SK-N-SH treated with all-trans-retinoic acid at 6 μM for 48 hours (cell line): ENCODE data around the gene TTYH3.
A peak's percentile ranks its signal among the peaks of the same experiment; 100 is the strongest.

ENCODE experiments used
- ATAC-seq: fragments of 200-7000 bp; cut with Tn5 transposase; 3 replicates; pipeline ENCODE4 v1.9.1; 2020; ENCODE audit warnings: mild to moderate bottlenecking, moderate library complexity
- ARNTL ChIP-seq: fragments of 450-650 bp; formaldehyde crosslinking; IDR thresholded peaks from 2 replicates; pipeline ENCODE4 v1.5.0; 2020; ENCODE audit warnings: low read depth, mild to moderate bottlenecking, moderate library complexity, borderline replicate concordance
- BACH2 ChIP-seq: fragments of 250-450 bp; sonication (Bioruptor Pico); IDR thresholded peaks from 2 replicates; pipeline ENCODE4 v1.9.0; 2021; ENCODE audit warnings: mild to moderate bottlenecking, borderline replicate concordance
- CSDC2 ChIP-seq: fragments of 250-450 bp; sonication (Bioruptor Pico); IDR thresholded peaks from 2 replicates; pipeline ENCODE4 v1.5.0; 2020; ENCODE audit warnings: mild to moderate bottlenecking, moderate library complexity
- ESRRG ChIP-seq: fragments of 250-450 bp; sonication (Bioruptor Pico); IDR thresholded peaks from 2 replicates; pipeline ENCODE4 v1.6.1; 2021; ENCODE audit warnings: mild to moderate bottlenecking
- GLIS3 ChIP-seq: fragments of 250-450 bp; sonication (Bioruptor Pico); IDR thresholded peaks from 2 replicates; pipeline ENCODE4 v1.5.0; 2020; ENCODE audit warnings: mild to moderate bottlenecking, moderate library complexity
- ISL1 ChIP-seq: fragments of 250-450 bp; sonication (Bioruptor Pico); IDR thresholded peaks from 2 replicates; pipeline ENCODE4 v2.1.2; 2022; ENCODE audit warnings: mild to moderate bottlenecking, moderate library complexity
- OSR1 ChIP-seq: fragments of 250-450 bp; sonication (Bioruptor Pico); IDR thresholded peaks from 2 replicates; pipeline ENCODE4 v1.8.0; 2022; ENCODE audit warnings: moderate library complexity, mild to moderate bottlenecking, inconsistent platforms
- PPARA ChIP-seq: fragments of 250-450 bp; sonication (Bioruptor Pico); IDR thresholded peaks from 2 replicates; pipeline ENCODE4 v1.5.0; 2020; ENCODE audit warnings: mild to moderate bottlenecking, borderline replicate concordance
- RARB ChIP-seq: fragments of 250-450 bp; sonication (Bioruptor Pico); IDR thresholded peaks from 2 replicates; pipeline ENCODE4 v1.8.0; 2021; ENCODE audit warnings: mild to moderate bottlenecking, moderate library complexity
- SNAI2 ChIP-seq: fragments of 250-450 bp; sonication (Bioruptor Pico); IDR thresholded peaks from 2 replicates; pipeline ENCODE4 v1.5.0; 2020; ENCODE audit warnings: mild to moderate bottlenecking, moderate library complexity
- TCF4 ChIP-seq: fragments of 250-450 bp; sonication (Bioruptor Pico); IDR thresholded peaks from 2 replicates; pipeline ENCODE4 v1.8.0; 2021; ENCODE audit warnings: mild to moderate bottlenecking, moderate library complexity, borderline replicate concordance
- TOX ChIP-seq: fragments of 250-450 bp; sonication (Bioruptor Pico); IDR thresholded peaks from 2 replicates; pipeline ENCODE4 v1.8.0; 2021; ENCODE audit warnings: mild to moderate bottlenecking, moderate library complexity, borderline replicate concordance
- TSHZ2 ChIP-seq: fragments of 250-450 bp; sonication (Bioruptor Pico); IDR thresholded peaks from 2 replicates; pipeline ENCODE4 v1.5.0; 2020; ENCODE audit warnings: mild to moderate bottlenecking, moderate library complexity
- ZC3H10 ChIP-seq: fragments of 250-450 bp; sonication (Bioruptor Pico); IDR thresholded peaks from 2 replicates; pipeline ENCODE4 v1.5.1; 2021; ENCODE audit warnings: mild to moderate bottlenecking, moderate library complexity
- ZFP3 ChIP-seq: fragments of 250-450 bp; sonication (Bioruptor Pico); IDR thresholded peaks from 2 replicates; pipeline ENCODE4 v1.5.0; 2020; ENCODE audit warnings: mild to moderate bottlenecking, moderate library complexity
- ZFP30 ChIP-seq: fragments of 450-650 bp; formaldehyde crosslinking; IDR thresholded peaks from 2 replicates; pipeline ENCODE4 v1.5.0; 2022; ENCODE audit warnings: mild to moderate bottlenecking, moderate library complexity
- ZNF565 ChIP-seq: fragments of 450-650 bp; formaldehyde crosslinking; conservative IDR thresholded peaks from 2 replicates; pipeline ENCODE4 v1.5.0; 2020; ENCODE audit warnings: low read depth, mild to moderate bottlenecking, moderate library complexity
- ZNF70 ChIP-seq: fragments of 450-650 bp; formaldehyde crosslinking; IDR thresholded peaks from 2 replicates; pipeline ENCODE4 v1.5.0; 2020; ENCODE audit warnings: mild to moderate bottlenecking, moderate library complexity
- ZNF8 ChIP-seq: fragments of 450-650 bp; formaldehyde crosslinking; IDR thresholded peaks from 2 replicates; pipeline ENCODE4 v1.5.0; 2020; ENCODE audit warnings: mild to moderate bottlenecking, moderate library complexity
- TF ChIP-seq, protein P1 (sequence below): fragments of 250-450 bp; sonication (Bioruptor Pico); IDR thresholded peaks from 2 replicates; pipeline ENCODE4 v1.8.0; 2021; ENCODE audit warnings: low read depth, mild to moderate bottlenecking, moderate library complexity, borderline replicate concordance
- TF ChIP-seq, protein P2 (sequence below): fragments of 250-450 bp; sonication (Bioruptor Pico); IDR thresholded peaks from 2 replicates; pipeline ENCODE4 v1.5.1; 2020; ENCODE audit warnings: low read depth, mild to moderate bottlenecking, moderate library complexity
- TF ChIP-seq, protein P3 (sequence below): fragments of 250-450 bp; sonication (Bioruptor Pico); IDR thresholded peaks from 2 replicates; pipeline ENCODE4 v1.8.0; 2020; ENCODE audit warnings: mild to moderate bottlenecking, moderate library complexity, borderline replicate concordance
- TF ChIP-seq, protein P4 (sequence below): fragments of 250-450 bp; sonication (Bioruptor Pico); IDR thresholded peaks from 2 replicates; pipeline ENCODE4 v1.5.1; 2021; ENCODE audit warnings: mild to moderate bottlenecking, moderate library complexity

Gene TTYH3

GRCh38 chr7:2641406-2642393 lies 9.9 kb downstream of the TTYH3 start:
- TF ChIP-seq RARB (CRISPR knock-in tag) (no peak), PPARA (CRISPR knock-in tag) (no peak), SNAI2 (no peak; the same call in 1 of the 2 replicates), ZNF70 (CRISPR knock-in tag) (no peak), TOX (CRISPR knock-in tag) (no peak), ZC3H10 (CRISPR knock-in tag) (no peak), ESRRG (CRISPR knock-in tag) (no peak), ZFP3 (CRISPR knock-in tag) (peak; percentile 82), GLIS3 (CRISPR knock-in tag) (no peak), ZNF565 (no peak), ISL1 (peak; percentile 28; the same call in 1 of the 2 replicates), TSHZ2 (peak; percentile 91; the same call in 1 of the 2 replicates), ZNF8 (CRISPR knock-in tag) (no peak), ARNTL (CRISPR knock-in tag) (no peak), ZFP30 (CRISPR knock-in tag) (no peak), OSR1 (no peak), CSDC2 (CRISPR knock-in tag) (0 out of 2 replicates have a peak, but pooled peaks have one; percentile 47), BACH2 (CRISPR knock-in tag) (no peak), TCF4 (CRISPR knock-in tag) (0 out of 2 replicates have a peak, but pooled peaks have one; percentile 14)
- TF ChIP-seq, protein P1, sequence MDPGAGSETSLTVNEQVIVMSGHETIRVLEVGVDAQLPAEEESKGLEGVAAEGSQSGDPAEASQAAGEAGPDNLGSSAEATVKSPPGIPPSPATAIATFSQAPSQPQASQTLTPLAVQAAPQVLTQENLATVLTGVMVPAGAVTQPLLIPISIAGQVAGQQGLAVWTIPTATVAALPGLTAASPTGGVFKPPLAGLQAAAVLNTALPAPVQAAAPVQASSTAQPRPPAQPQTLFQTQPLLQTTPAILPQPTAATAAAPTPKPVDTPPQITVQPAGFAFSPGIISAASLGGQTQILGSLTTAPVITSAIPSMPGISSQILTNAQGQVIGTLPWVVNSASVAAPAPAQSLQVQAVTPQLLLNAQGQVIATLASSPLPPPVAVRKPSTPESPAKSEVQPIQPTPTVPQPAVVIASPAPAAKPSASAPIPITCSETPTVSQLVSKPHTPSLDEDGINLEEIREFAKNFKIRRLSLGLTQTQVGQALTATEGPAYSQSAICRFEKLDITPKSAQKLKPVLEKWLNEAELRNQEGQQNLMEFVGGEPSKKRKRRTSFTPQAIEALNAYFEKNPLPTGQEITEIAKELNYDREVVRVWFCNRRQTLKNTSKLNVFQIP (CRISPR knock-in tag) = 0 out of 2 replicates have a peak, but pooled peaks have one; percentile 16
- TF ChIP-seq, protein P2, sequence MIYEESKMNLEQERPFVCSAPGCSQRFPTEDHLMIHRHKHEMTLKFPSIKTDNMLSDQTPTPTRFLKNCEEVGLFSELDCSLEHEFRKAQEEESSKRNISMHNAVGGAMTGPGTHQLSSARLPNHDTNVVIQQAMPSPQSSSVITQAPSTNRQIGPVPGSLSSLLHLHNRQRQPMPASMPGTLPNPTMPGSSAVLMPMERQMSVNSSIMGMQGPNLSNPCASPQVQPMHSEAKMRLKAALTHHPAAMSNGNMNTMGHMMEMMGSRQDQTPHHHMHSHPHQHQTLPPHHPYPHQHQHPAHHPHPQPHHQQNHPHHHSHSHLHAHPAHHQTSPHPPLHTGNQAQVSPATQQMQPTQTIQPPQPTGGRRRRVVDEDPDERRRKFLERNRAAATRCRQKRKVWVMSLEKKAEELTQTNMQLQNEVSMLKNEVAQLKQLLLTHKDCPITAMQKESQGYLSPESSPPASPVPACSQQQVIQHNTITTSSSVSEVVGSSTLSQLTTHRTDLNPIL (CRISPR knock-in tag) = no peak
- TF ChIP-seq, protein P3, sequence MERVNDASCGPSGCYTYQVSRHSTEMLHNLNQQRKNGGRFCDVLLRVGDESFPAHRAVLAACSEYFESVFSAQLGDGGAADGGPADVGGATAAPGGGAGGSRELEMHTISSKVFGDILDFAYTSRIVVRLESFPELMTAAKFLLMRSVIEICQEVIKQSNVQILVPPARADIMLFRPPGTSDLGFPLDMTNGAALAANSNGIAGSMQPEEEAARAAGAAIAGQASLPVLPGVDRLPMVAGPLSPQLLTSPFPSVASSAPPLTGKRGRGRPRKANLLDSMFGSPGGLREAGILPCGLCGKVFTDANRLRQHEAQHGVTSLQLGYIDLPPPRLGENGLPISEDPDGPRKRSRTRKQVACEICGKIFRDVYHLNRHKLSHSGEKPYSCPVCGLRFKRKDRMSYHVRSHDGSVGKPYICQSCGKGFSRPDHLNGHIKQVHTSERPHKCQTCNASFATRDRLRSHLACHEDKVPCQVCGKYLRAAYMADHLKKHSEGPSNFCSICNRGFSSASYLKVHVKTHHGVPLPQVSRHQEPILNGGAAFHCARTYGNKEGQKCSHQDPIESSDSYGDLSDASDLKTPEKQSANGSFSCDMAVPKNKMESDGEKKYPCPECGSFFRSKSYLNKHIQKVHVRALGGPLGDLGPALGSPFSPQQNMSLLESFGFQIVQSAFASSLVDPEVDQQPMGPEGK (CRISPR knock-in tag) = peak; percentile 93; the same call in 1 of the 2 replicates
- TF ChIP-seq, protein P4, sequence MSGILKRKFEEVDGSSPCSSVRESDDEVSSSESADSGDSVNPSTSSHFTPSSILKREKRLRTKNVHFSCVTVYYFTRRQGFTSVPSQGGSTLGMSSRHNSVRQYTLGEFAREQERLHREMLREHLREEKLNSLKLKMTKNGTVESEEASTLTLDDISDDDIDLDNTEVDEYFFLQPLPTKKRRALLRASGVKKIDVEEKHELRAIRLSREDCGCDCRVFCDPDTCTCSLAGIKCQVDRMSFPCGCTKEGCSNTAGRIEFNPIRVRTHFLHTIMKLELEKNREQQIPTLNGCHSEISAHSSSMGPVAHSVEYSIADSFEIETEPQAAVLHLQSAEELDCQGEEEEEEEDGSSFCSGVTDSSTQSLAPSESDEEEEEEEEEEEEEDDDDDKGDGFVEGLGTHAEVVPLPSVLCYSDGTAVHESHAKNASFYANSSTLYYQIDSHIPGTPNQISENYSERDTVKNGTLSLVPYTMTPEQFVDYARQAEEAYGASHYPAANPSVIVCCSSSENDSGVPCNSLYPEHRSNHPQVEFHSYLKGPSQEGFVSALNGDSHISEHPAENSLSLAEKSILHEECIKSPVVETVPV (CRISPR knock-in tag) = no peak
- ATAC-seq = peak; percentile 68
